ENCODE data around the gene BHLHE23. TPM values are rescaled to one million over a fixed set of nuclear protein-coding genes. Genes with fewer than 3 reads are reported as not detected.

Gene BHLHE23
- polyA plus RNA-seq, 10 donors = 0.16 TPM; not detected in 9

GRCh38 chr20:62975251-62975760 is 31.5 kb downstream of the BHLHE23 start:
- no peak for DNase-seq

- DNase-seq = no peak
These were observed 33.7 kb downstream of the BHLHE23 start for GRCh38 chr20:62972845-62973745.

- DNase-seq = peak; percentile 63 to 92 (median 83)
These were observed 34.6 kb downstream of the BHLHE23 start for GRCh38 chr20:62971950-62972844.

GRCh38 chr20:62971211-62971949 is 35.4 kb downstream of the BHLHE23 start:
- no peak for DNase-seq

- DNase-seq = no peak
These were observed 36.2 kb downstream of the BHLHE23 start for GRCh38 chr20:62970307-62971210.

GRCh38 chr20:62969939-62970306 is 36.8 kb downstream of the BHLHE23 start:
- no peak for DNase-seq

GRCh38 chr20:62969179-62969760 is 37.5 kb downstream of the BHLHE23 start:
- no peak for DNase-seq

GRCh38 chr20:62968378-62969178 is 38.2 kb downstream of the BHLHE23 start:
- DNase-seq = no peak

- no peak for DNase-seq
These were observed 39.0 kb downstream of the BHLHE23 start for GRCh38 chr20:62967628-62968351.

- DNase-seq = no peak
These were observed 39.6 kb downstream of the BHLHE23 start for GRCh38 chr20:62967149-62967501.

- DNase-seq = no peak
These were observed 40.3 kb downstream of the BHLHE23 start for GRCh38 chr20:62966212-62967148.

- DNase-seq = no peak
These were observed 41.4 kb downstream of the BHLHE23 start for GRCh38 chr20:62965363-62965771.

GRCh38 chr20:62964700-62965099 is 42.1 kb downstream of the BHLHE23 start:
- peak in 1 of 3 donors; percentile 55 for DNase-seq

GRCh38 chr20:62963614-62964397 is 43.0 kb downstream of the BHLHE23 start:
- no peak for DNase-seq

- no peak for DNase-seq
These were observed 43.7 kb downstream of the BHLHE23 start for GRCh38 chr20:62962891-62963613.
